GM21526 (cell line): ENCODE measurements around the gene ULK4.
"Not testable (repeated sequence)": the region's sequence is repeated elsewhere in the genome, so short reads cannot be mapped to it uniquely, and the experiment has no call there.

Source experiments
- ATAC-seq: cut with Tn5 transposase; IDR thresholded peaks from one replicate; pipeline ENCODE4 v1.9.1; 2021; ENCODE audit warnings: moderate library complexity; ENCODE audit not compliant: unreplicated experiment, low FRiP score

The ULK4 gene

GRCh38 chr3:41286305-41286704, 675.6 kb downstream of the ULK4 start:
- ATAC-seq = no peak

GRCh38 chr3:41284934-41285333, 677.0 kb downstream of the ULK4 start:
- ATAC-seq = not testable (repeated sequence)

- no peak for ATAC-seq
These were observed 684.0 kb downstream of the ULK4 start for GRCh38 chr3:41277790-41278465.

GRCh38 chr3:41276191-41276590, 685.7 kb downstream of the ULK4 start:
- ATAC-seq = no peak

- no peak for ATAC-seq
These were observed 686.8 kb downstream of the ULK4 start for GRCh38 chr3:41274944-41275668.

GRCh38 chr3:41272667-41273066, 689.2 kb downstream of the ULK4 start:
- no peak for ATAC-seq

GRCh38 chr3:41267975-41268640, 693.8 kb downstream of the ULK4 start:
- no peak for ATAC-seq

- ATAC-seq = no peak
These were observed 696.1 kb downstream of the ULK4 start for GRCh38 chr3:41265823-41266273.

GRCh38 chr3:41265011-41265545, 696.8 kb downstream of the ULK4 start:
- no peak for ATAC-seq

GRCh38 chr3:41260063-41260450, 701.8 kb downstream of the ULK4 start:
- ATAC-seq = no peak

- no peak for ATAC-seq
These were observed 702.3 kb downstream of the ULK4 start for GRCh38 chr3:41259449-41260062.

- no peak for ATAC-seq
These were observed 703.6 kb downstream of the ULK4 start for GRCh38 chr3:41258239-41258800.

- no peak for ATAC-seq
These were observed 710.3 kb downstream of the ULK4 start for GRCh38 chr3:41251593-41251992.

GRCh38 chr3:41250825-41251224, 711.1 kb downstream of the ULK4 start:
- ATAC-seq = no peak

GRCh38 chr3:41249318-41249717, 712.6 kb downstream of the ULK4 start:
- ATAC-seq = no peak

GRCh38 chr3:41248525-41248924, 713.4 kb downstream of the ULK4 start:
- no peak for ATAC-seq

- no peak for ATAC-seq
These were observed 714.6 kb downstream of the ULK4 start for GRCh38 chr3:41247055-41248004.

GRCh38 chr3:41244620-41245336, 717.1 kb downstream of the ULK4 start:
- ATAC-seq = no peak

GRCh38 chr3:41243183-41243582, 718.7 kb downstream of the ULK4 start:
- no peak for ATAC-seq
